Upper lobe of right lung (tissue), 1 donor: ENCODE measurements around the gene BBS10. TPM values are rescaled to one million over a fixed set of nuclear protein-coding genes. Genes with fewer than 3 reads are reported as not detected.
"Not testable (repeated sequence)": the region's sequence is repeated elsewhere in the genome, so short reads cannot be mapped to it uniquely, and the experiment has no call there.

Experiments used
- ATAC-seq: fragments of 200-7000 bp; cut with Tn5 transposase; one replicate; pipeline ENCODE4 v1.9.1; 2020; ENCODE audit warnings: mild to moderate bottlenecking, moderate library complexity
- DNase-seq: peaks from one replicate; pipeline ENCODE4 v3.0.0-alpha.2; 2020
- H3K27ac ChIP-seq: fragments of 200-600 bp; one replicate; pipeline ENCODE4 v1.8.0; 2022
- H3K27me3 ChIP-seq: fragments of 200-600 bp; one replicate; pipeline ENCODE4 v1.8.0; 2022; ENCODE audit warnings: mild to moderate bottlenecking
- H3K36me3 ChIP-seq: fragments of 200-600 bp; one replicate; pipeline ENCODE4 v1.8.0; 2022
- H3K4me1 ChIP-seq: fragments of 200-600 bp; one replicate; pipeline ENCODE4 v1.8.0; 2022
- H3K4me3 ChIP-seq: fragments of 200-600 bp; one replicate; pipeline ENCODE4 v1.8.0; 2022; ENCODE audit warnings: mild to moderate bottlenecking
- H3K9me3 ChIP-seq: fragments of 200-600 bp; one replicate; pipeline ENCODE4 v1.8.0; 2022
- intact Hi-C: fragments of 100-400 bp; cut with DNase I; formaldehyde crosslinking; loops from one replicate; pipeline ENCODE4 v1.11.0; 2022
- total RNA-seq: library from RNA; stranded (reverse); fragmentation: NEBNext Ultra II Directional; extraction: Animal tissue kit (Norgen Biotek cat#: 25700); gene quantifications from one replicate; pipeline ENCODE4 v1.2.1, GENCODE V29; 2021
- TF ChIP-seq, protein P1 (sequence below): fragments of 200-600 bp; IDR thresholded peaks from one replicate; pipeline ENCODE4 v1.8.0; 2022; ENCODE audit warnings: antibody characterized with exemption
- donor health status: DM: no; HTN: yes; CAD: no; lungs with severe emphysema.

Gene BBS10
- total RNA-seq, 1 donor from 2014 or later, result 14.5 TPM

- TF ChIP-seq, protein P1, sequence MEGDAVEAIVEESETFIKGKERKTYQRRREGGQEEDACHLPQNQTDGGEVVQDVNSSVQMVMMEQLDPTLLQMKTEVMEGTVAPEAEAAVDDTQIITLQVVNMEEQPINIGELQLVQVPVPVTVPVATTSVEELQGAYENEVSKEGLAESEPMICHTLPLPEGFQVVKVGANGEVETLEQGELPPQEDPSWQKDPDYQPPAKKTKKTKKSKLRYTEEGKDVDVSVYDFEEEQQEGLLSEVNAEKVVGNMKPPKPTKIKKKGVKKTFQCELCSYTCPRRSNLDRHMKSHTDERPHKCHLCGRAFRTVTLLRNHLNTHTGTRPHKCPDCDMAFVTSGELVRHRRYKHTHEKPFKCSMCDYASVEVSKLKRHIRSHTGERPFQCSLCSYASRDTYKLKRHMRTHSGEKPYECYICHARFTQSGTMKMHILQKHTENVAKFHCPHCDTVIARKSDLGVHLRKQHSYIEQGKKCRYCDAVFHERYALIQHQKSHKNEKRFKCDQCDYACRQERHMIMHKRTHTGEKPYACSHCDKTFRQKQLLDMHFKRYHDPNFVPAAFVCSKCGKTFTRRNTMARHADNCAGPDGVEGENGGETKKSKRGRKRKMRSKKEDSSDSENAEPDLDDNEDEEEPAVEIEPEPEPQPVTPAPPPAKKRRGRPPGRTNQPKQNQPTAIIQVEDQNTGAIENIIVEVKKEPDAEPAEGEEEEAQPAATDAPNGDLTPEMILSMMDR, result no peak
- no peak for ATAC-seq
Observed at GRCh38 chr12:76379261-76379660, 31.0 kb upstream of the BBS10 start.

DNA sequence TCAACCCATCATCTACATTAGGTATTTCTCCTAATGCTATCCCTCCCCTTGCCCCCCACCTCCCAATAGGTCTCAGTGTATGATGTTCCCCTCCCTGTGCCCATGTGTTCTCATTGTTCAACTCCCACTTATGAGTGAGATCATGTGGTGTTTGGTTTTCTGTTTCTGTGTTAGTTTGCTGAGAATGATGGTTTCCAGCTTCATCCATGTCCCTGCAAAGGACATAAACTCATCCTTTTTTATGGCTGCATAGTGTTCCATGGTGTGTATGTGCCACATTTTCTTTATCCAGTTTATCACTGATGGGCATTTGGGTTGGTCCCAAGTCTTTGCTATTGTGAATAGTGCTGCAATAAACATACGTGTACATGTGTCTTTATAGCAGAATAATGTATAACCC lies 28.7 kb upstream of the BBS10 start:
- ATAC-seq, H3K27ac ChIP-seq, DNase-seq, H3K27me3 ChIP-seq, H3K4me3 ChIP-seq, H3K9me3 ChIP-seq, intact Hi-C loops, H3K4me1 ChIP-seq: not testable (repeated sequence)
- peaks cover 64% of the 10 kb centered on the region for H3K36me3 ChIP-seq

More at GRCh38 chr12:76379261-76379660, 31.0 kb upstream of the BBS10 start:
- Histone ChIP-seq H3K27me3 (no peaks in the 10 kb centered on the region), H3K4me3 (no peak overlapping the region), H3K27ac (no peak overlapping the region), H3K36me3 (peaks cover 64% of the 10 kb centered on the region), H3K4me1 (no peaks in the 10 kb centered on the region), H3K9me3 (no peaks in the 10 kb centered on the region)
- intact Hi-C loops, result no loop called here
- DNase-seq, result no peak

- H3K27ac ChIP-seq, result no peak overlapping the region
- intact Hi-C loops, result no loop called here
- no peak overlapping the region for H3K4me3 ChIP-seq
- no peaks in the 10 kb centered on the region for H3K9me3 ChIP-seq
- peaks cover 65% of the 10 kb centered on the region for H3K36me3 ChIP-seq
- ATAC-seq, result no peak
- no peaks in the 10 kb centered on the region for H3K27me3 ChIP-seq
- no peak for DNase-seq
- H3K4me1 ChIP-seq, result no peaks in the 10 kb centered on the region
- TF ChIP-seq, protein P1, result no peak
Observed at GRCh38 chr12:76375939-76376338, 27.7 kb upstream of the BBS10 start.

DNA sequence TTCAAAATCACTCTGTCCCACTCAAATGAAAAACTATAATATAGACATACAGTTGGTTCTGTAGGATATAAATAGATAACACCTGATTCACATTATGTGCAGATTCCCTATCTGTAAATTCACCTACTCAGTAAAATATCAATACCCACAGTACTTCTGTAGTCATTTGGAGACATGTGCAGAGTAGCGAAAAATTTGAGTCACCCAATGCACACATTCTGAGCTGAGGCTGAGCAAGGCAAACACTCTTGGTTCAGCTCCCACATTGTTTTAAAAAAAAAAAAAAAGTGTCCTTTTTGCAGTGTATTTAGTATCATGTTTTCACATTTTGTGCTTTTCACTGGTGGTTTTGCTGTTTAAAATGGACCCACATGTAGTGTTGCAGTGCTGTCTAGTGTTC lies 27.3 kb upstream of the BBS10 start:
- TF ChIP-seq, protein P1, result no peak
- Histone ChIP-seq H3K36me3 (peaks cover 70% of the 10 kb centered on the region), H3K4me3 (no peak overlapping the region), H3K27me3 (no peaks in the 10 kb centered on the region), H3K4me1 (no peaks in the 10 kb centered on the region), H3K27ac (no peak overlapping the region), H3K9me3 (no peaks in the 10 kb centered on the region)
- intact Hi-C loops, result no loop called here
- no peak for ATAC-seq
- no peak for DNase-seq

DNA sequence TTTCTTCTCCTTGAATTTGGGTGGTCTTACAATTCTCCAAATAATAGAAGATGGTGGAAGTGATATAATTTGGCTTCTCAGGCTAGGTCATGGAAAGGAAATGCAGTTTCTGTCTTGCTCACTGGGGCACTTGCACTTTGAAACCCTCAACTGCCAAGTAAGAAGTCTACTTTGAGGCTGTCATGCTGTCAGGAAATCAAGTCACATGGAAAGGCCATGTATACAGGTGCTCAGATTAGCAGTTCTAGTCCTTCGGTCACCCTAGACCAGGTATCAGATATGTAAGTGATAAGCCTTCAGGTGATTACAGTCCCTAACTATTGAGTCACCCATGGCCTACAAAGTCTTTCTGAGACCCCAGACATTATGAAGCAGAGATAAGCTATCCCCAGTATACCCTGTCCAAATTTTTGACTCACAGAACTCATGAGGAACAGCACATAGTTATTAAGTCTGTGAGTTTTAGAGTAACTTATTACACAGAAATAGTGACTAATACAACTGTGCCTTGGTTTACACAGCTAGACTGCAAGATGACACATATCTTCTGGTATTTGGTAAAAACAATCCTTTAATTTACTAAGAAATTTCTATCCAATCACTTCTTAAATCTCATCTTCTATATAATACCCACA lies 26.3 kb upstream of the BBS10 start:
- no peak for ATAC-seq

GRCh38 chr12:76368230-76368629 lies 20.0 kb upstream of the BBS10 start:
- no peak for ATAC-seq
- intact Hi-C loops, result no loop called here
- Histone ChIP-seq H3K4me1 (no peaks in the 10 kb centered on the region), H3K4me3 (no peak overlapping the region), H3K9me3 (no peaks in the 10 kb centered on the region), H3K27ac (no peak overlapping the region), H3K36me3 (peaks cover 61% of the 10 kb centered on the region), H3K27me3 (no peaks in the 10 kb centered on the region)
- TF ChIP-seq, protein P1, result no peak
- DNase-seq, result no peak

More for the DNA sequence above, 26.3 kb upstream of the BBS10 start:
- intact Hi-C loops, result no loop called here
- no peak for DNase-seq
- TF ChIP-seq, protein P1, result no peak
- no peak overlapping the region for H3K4me3 ChIP-seq
- no peaks in the 10 kb centered on the region for H3K9me3 ChIP-seq
- H3K27ac ChIP-seq, result no peak overlapping the region
- H3K36me3 ChIP-seq, result peaks cover 79% of the 10 kb centered on the region
- no peaks in the 10 kb centered on the region for H3K4me1 ChIP-seq
- no peaks in the 10 kb centered on the region for H3K27me3 ChIP-seq
